Suprapubic skin (tissue), 4 donors: ENCODE measurements around the gene TET3. TPM values are rescaled to one million over a fixed set of nuclear protein-coding genes. Genes with fewer than 3 reads are reported as not detected.

Source experiments
- DNase-seq, 2 donors: peaks; one replicate each; pipeline ENCODE4 v3.0.0-alpha.2; 2019; ENCODE audit warnings: low spot score in 2 of 2
- H3K27ac ChIP-seq: fragments of 200-600 bp; sonication (generic); one replicate; pipeline ENCODE4 v1.5.1; 2019
- H3K27me3 ChIP-seq: fragments of 200-600 bp; sonication (generic); one replicate; pipeline ENCODE4 v1.5.1; 2019
- H3K36me3 ChIP-seq: fragments of 200-600 bp; sonication (generic); one replicate; pipeline ENCODE4 v1.5.1; 2019
- H3K4me1 ChIP-seq: fragments of 200-600 bp; sonication (generic); one replicate; pipeline ENCODE4 v1.5.1; 2019
- H3K4me3 ChIP-seq: fragments of 200-600 bp; sonication (generic); one replicate; pipeline ENCODE4 v1.5.1; 2019; ENCODE audit warnings: mild to moderate bottlenecking
- H3K9me3 ChIP-seq: fragments of 200-600 bp; sonication (generic); one replicate; pipeline ENCODE4 v1.5.1; 2019
- EP300 ChIP-seq: sonication (generic); formaldehyde crosslinking; IDR thresholded peaks from one replicate; pipeline ENCODE4 v1.6.1; 2017; ENCODE audit warnings: antibody characterized with exemption
- POLR2A ChIP-seq, 2 donors: fragments of 450-650 bp; IDR thresholded peaks; one replicate each; pipeline ENCODE4 v1.6.1; 2017; ENCODE audit warnings: antibody characterized with exemption in 2 of 2, mild to moderate bottlenecking in 2 of 2, moderate library complexity in 2 of 2
- POLR2AphosphoS5 ChIP-seq, 3 donors: sonication (generic); formaldehyde crosslinking; IDR thresholded peaks; one replicate each; pipeline ENCODE4 v1.6.1; 2017; ENCODE audit warnings: antibody characterized with exemption in 3 of 3
- WGBS: methylation state at CpG from one replicate; pipeline ENCODE4 v1.1.5; 2018; 5-methylcytosine and 5-hydroxymethylcytosine counted together
- total RNA-seq, 4 donors: library from RNA; depleted of rRNA; stranded (reverse); fragments of >200 nt; gene quantifications; one replicate each; pipeline ENCODE4 v1.1.0, GENCODE V29; 2016
- TF ChIP-seq, protein P1 (sequence below), 2 donors: fragments of 200-600 bp in 1 of 2; fragments of 450-650 bp in 1 of 2; sonication (generic) in 1 of 2; IDR thresholded peaks; one replicate each; pipeline ENCODE4 v1.5.1; 2016 to 2019; ENCODE audit warnings: antibody characterized with exemption in 2 of 2, mild to moderate bottlenecking in 1 of 2, moderate library complexity in 1 of 2

Gene TET3
- total RNA-seq, 4 donors from 2014 or later: 53.6 to 75.3 (median 58.4) TPM

DNA sequence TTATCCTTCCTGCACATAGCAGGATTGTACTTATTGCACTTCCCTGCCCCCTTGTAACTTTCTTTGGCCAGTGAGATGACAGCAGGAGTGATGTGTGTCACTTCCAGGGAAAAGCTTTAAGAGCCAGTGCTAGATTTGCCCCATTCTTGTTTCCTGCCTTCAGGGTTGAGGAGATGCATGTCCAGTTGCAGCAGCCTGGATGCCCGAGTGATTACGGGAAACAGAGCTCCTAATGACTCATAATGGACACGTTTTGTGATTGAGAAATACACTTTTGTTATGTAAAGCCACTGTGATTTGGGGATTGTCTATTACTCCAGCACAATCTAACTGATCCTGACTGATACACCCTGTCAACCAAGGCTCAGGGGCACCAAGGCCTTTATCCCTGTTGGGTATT lies 5.0 kb upstream of the TET3 start:
- DNase-seq: no peak
- Histone ChIP-seq H3K27me3 (no peaks in the 10 kb centered on the region), H3K4me1 (peaks cover 58% of the 10 kb centered on the region), H3K27ac (no peak overlapping the region), H3K9me3 (no peaks in the 10 kb centered on the region), H3K36me3 (no peaks in the 10 kb centered on the region), H3K4me3 (no peak overlapping the region)
- 42% methylated on average over 3 of the region's 3 CpGs for WGBS
- TF ChIP-seq POLR2AphosphoS5 (IDR thresholded peaks at IDR 0.05): no peak
- TF ChIP-seq, protein P1, sequence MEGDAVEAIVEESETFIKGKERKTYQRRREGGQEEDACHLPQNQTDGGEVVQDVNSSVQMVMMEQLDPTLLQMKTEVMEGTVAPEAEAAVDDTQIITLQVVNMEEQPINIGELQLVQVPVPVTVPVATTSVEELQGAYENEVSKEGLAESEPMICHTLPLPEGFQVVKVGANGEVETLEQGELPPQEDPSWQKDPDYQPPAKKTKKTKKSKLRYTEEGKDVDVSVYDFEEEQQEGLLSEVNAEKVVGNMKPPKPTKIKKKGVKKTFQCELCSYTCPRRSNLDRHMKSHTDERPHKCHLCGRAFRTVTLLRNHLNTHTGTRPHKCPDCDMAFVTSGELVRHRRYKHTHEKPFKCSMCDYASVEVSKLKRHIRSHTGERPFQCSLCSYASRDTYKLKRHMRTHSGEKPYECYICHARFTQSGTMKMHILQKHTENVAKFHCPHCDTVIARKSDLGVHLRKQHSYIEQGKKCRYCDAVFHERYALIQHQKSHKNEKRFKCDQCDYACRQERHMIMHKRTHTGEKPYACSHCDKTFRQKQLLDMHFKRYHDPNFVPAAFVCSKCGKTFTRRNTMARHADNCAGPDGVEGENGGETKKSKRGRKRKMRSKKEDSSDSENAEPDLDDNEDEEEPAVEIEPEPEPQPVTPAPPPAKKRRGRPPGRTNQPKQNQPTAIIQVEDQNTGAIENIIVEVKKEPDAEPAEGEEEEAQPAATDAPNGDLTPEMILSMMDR (IDR thresholded peaks at IDR 0.05): no peak

DNA sequence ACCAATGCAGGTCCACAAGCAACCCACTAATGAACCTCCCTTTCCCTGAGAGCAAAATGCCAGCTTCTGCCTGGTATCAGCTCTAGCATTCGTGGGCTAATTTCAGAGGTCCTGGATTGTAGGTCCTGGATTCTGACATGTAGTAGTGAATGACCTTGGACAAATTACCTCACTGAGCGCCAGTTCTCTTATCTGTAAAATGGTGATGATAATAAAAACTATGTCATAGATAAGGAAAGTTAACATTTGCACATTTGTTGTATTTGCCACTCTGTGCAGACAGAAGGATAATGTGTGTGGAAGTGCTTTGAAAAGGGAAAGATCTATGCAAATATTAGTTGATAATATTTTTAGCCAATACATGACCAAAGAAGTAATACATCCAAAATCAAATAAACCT lies 4.1 kb upstream of the TET3 start:
- TF ChIP-seq POLR2A (IDR thresholded peaks at IDR 0.05): no peak
- TF ChIP-seq, protein P1 (IDR thresholded peaks at IDR 0.05): no peak
- TF ChIP-seq EP300: no peak
- TF ChIP-seq POLR2AphosphoS5 (IDR thresholded peaks at IDR 0.05): no peak

DNA sequence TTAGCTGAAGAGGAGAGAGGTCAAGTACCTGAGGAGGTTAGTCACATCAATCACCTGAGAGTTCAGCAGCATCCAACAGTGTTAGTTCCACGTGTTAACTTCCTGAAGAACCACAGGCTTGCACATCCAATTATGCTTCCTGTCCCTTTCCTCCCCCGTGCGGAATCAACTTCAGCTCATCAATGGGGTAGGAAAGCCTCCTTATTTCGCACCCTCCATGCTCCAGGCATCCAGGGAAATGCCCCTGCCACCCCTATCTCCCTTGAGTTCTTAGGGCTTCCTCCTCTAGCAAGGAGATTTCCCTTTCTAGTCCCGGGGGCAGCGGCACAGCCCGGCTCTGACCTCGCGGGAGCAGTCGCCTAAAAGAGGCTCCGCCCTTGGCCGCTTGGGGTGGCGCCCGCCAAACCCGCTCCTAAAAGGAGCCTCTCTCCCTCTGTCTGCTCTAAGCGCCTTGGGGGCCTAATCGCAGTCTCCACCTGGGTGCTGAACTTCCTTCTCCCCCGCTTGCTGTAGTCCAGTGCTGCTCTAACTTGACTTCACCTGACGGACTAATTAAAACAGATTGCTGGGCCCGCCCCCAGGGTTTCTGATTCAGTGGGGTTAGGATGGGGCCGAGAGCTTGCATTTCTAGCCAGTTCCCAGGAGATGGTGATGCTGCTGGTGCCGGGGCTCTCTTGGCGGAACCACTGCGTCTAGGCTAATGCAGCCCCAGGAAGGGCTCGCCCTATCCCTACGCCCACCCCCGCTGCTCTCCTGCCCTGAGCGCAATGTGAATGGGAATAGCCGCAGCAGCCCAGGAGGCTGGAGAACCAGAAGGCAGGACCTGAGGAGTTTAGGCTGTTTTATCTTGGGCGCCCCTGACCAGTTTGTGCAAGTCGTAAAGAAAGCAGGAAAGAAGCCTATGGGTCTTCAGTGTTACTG lies 3.4 kb upstream of the TET3 start:
- Histone ChIP-seq H3K9me3 (no peaks in the 10 kb centered on the region), H3K4me3 (peak overlapping the region; percentile 44), H3K36me3 (no peaks in the 10 kb centered on the region), H3K4me1 (peaks cover 65% of the 10 kb centered on the region), H3K27ac (peak overlapping the region; percentile 97), H3K27me3 (no peaks in the 10 kb centered on the region)
- WGBS: 6% methylated on average over 15 of the region's 31 CpGs
- no peak for DNase-seq
- TF ChIP-seq, protein P1 (IDR thresholded peaks at IDR 0.05): no peak
- no peak for TF ChIP-seq POLR2AphosphoS5 (IDR thresholded peaks at IDR 0.05)
- TF ChIP-seq POLR2A (IDR thresholded peaks at IDR 0.05): no peak

More for the DNA sequence above, 4.1 kb upstream of the TET3 start:
- H3K4me1 ChIP-seq: peaks cover 58% of the 10 kb centered on the region
- H3K27me3 ChIP-seq: no peaks in the 10 kb centered on the region
- no peaks in the 10 kb centered on the region for H3K9me3 ChIP-seq
- H3K4me3 ChIP-seq: peak overlapping the region; percentile 44
- WGBS: 75% methylated on average over 2 of the region's 2 CpGs
- H3K36me3 ChIP-seq: no peaks in the 10 kb centered on the region
- H3K27ac ChIP-seq: no peak overlapping the region
- no peak for DNase-seq

DNA sequence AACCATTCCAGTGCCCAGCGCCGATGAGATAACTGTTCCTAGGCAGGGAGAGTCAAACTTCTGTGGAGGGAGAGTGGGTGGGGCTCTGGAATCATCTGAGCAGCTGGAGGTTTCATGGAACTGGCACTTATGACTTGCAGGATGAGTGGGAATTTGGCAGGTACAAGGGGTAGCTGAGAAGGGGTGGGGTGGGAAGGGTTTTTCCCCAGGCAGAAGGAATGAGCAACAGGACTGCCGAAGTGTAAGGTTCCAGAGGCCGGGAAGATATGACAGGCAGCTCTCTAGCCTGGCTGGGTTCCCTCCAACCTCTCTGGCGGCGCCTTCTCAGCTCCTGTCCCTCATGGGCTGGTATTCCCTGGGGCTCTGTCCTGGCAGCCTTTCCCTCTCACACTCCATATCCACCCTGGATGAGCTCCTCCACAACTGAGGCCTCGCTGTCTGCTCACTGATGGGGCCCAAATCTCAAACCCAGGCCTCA lies 2.5 kb upstream of the TET3 start:
- TF ChIP-seq EP300 (no peak), POLR2AphosphoS5 (IDR thresholded peaks at IDR 0.05) (no peak), POLR2A (IDR thresholded peaks at IDR 0.05) (no peak)
- TF ChIP-seq, protein P1 (IDR thresholded peaks at IDR 0.05): no peak
- H3K27me3 ChIP-seq: no peaks in the 10 kb centered on the region
- H3K36me3 ChIP-seq: no peaks in the 10 kb centered on the region
- no peaks in the 10 kb centered on the region for H3K9me3 ChIP-seq
- WGBS: 32% methylated on average over 5 of the region's 7 CpGs
- H3K4me3 ChIP-seq: no peak overlapping the region
- peak overlapping the region; percentile 97 for H3K27ac ChIP-seq
- no peak for DNase-seq
- H3K4me1 ChIP-seq: peaks cover 74% of the 10 kb centered on the region
